GM21529 (cell line): ENCODE results near the gene DAGLA.

Experiments
- ATAC-seq: cut with Tn5 transposase; IDR thresholded peaks from one replicate; pipeline ENCODE4 v1.9.1; 2021; ENCODE audit not compliant: unreplicated experiment

The DAGLA gene

GRCh38 chr11:61793083-61793828, 113.1 kb downstream of the DAGLA start:
- no peak for ATAC-seq

GRCh38 chr11:61793829-61794204, 113.6 kb downstream of the DAGLA start:
- no peak for ATAC-seq

GRCh38 chr11:61794579-61794978, 114.4 kb downstream of the DAGLA start:
- no peak for ATAC-seq

- no peak for ATAC-seq
These were observed 115.3 kb downstream of the DAGLA start for GRCh38 chr11:61795459-61795858.

GRCh38 chr11:61795876-61796526, 115.8 kb downstream of the DAGLA start:
- ATAC-seq = no peak
